ENCODE measurements around the gene MYMK. TPM values are rescaled to one million over a fixed set of nuclear protein-coding genes. Genes with fewer than 3 reads are reported as not detected.
A peak's percentile ranks its signal among the peaks of the same experiment; 100 is the strongest.

MYMK gene
- total RNA-seq, 1 donor from 2014 or later: not detected

DNA sequence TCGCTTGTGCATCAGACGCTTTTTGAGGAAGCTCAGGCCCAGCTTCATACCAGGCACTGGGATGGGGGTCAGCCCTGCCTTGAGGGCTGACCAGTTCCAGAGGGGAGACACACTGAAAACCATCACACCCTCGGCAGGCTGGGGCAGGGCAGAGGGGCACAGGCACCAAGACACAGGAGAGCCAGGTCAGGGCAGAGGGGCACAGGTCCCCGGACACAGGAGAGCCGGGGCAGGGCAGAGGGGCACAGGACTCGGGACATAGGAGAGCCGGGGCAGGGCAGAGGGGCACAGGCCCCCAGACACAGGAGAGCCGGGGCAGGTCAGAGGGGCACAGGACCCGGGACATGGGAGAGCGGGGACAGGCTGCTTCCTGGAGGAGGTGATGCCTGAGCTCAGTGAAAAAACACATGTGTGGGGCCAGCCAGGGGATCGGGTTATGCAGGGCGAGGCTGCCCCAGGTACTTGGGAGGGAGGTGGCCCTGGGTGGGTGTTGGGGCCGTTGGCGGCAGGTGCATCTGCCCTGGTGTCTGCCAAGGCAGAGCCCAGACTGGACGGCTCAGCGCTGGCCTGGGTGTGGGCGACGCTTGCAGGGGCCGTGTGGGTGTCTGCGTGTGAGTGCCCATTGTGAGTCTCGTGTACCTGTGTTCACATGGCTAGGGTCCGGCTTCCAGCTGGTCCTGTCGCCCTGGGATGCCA lies 30.8 kb downstream of the MYMK start:
- no peaks in the 10 kb centered on the region for H3K36me3 Mint-ChIP-seq (ENCODE audit: unreplicated experiment)
- no peak overlapping the region for H3K27ac Mint-ChIP-seq (ENCODE audit: unreplicated experiment)
- peaks cover 12% of the 10 kb centered on the region for H3K4me1 Mint-ChIP-seq (ENCODE audit: low read depth, unreplicated experiment)
- DNase-seq: peak; percentile 14
- H3K27me3 Mint-ChIP-seq (ENCODE audit: unreplicated experiment): peaks cover 7% of the 10 kb centered on the region
- no peak overlapping the region for H3K4me3 Mint-ChIP-seq (ENCODE audit: unreplicated experiment)
- peaks cover 10% of the 10 kb centered on the region for H3K9me3 Mint-ChIP-seq (ENCODE audit: unreplicated experiment)
- TF ChIP-seq, protein P1, sequence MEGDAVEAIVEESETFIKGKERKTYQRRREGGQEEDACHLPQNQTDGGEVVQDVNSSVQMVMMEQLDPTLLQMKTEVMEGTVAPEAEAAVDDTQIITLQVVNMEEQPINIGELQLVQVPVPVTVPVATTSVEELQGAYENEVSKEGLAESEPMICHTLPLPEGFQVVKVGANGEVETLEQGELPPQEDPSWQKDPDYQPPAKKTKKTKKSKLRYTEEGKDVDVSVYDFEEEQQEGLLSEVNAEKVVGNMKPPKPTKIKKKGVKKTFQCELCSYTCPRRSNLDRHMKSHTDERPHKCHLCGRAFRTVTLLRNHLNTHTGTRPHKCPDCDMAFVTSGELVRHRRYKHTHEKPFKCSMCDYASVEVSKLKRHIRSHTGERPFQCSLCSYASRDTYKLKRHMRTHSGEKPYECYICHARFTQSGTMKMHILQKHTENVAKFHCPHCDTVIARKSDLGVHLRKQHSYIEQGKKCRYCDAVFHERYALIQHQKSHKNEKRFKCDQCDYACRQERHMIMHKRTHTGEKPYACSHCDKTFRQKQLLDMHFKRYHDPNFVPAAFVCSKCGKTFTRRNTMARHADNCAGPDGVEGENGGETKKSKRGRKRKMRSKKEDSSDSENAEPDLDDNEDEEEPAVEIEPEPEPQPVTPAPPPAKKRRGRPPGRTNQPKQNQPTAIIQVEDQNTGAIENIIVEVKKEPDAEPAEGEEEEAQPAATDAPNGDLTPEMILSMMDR (IDR thresholded peaks at IDR 0.05; ENCODE audit: partially characterized antibody, unreplicated experiment): no peak

DNA sequence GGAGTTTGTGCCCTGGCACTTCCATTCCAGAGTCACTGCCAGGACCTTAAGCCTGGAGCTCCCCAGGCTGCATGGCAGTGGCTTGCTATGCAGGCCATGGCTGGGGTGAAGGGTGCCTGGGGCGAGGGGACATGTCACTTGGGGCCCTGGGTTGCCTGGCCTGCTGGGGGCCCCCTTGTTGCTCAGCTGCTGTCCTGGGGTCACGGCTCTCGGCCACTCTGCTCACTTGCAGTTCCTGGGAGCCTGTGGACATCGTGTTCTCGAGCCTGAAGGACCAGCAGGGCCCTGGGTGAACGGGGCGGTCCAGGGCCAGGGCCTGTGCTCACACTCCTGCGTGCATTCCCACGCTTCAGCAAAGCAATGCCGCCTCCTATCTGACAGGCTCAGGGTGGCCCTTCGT lies 31.3 kb downstream of the MYMK start:
- Mint-ChIP-seq H3K27ac (ENCODE audit: unreplicated experiment) (no peak overlapping the region), H3K36me3 (ENCODE audit: unreplicated experiment) (no peaks in the 10 kb centered on the region)

DNA sequence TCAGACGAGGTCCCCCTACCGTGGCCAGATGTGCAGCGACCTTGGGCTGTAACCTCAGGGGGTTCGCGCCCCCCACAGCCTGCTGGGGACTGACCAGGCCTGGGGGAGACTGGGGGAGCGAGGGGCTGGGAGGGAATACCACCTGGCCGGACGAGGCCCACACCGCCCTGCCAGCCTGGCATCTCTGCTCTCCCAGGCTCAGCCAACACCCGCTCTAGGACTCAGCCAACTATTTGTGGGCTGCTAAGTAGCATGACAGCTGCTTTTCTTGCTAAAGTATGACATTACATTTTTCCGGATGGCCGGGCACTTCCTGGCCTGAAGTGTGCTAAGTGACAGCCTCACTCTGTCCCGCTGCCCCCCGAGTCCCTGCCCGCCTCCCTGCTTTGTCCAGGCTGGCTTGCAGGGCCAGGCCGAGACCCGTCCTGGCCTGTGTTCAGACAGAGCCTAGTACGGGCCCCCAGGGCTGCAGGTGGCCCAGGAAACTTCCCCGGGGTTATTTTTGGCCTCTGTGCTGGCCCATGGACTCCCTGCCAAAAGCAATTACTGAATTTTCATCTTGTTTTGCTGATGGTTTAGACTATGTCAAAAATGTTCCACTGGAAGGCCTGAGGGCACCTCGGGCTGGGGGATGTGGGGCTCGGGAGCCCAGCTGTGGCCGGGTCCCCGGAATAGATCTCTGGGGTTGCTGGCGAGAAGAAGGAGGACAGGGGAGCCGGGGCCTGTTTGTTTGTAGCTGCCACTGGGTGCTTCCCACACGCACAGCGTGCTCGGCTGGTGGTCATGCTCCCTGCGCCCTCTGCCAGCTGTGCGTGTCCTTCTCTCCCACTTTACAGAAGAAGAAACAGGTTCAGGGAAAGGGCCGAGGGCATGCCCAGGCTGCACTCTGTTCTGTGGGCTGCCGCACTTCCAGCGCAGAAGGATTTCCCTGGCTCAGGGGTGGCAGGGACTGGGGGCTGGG lies 32.4 kb downstream of the MYMK start:
- no peak overlapping the region for H3K27ac Mint-ChIP-seq (ENCODE audit: unreplicated experiment)
- no peak overlapping the region for H3K4me3 Mint-ChIP-seq (ENCODE audit: unreplicated experiment)
- TF ChIP-seq, protein P1 (IDR thresholded peaks at IDR 0.05; ENCODE audit: partially characterized antibody, unreplicated experiment): no peak
- H3K4me1 Mint-ChIP-seq (ENCODE audit: low read depth, unreplicated experiment): peaks cover 8% of the 10 kb centered on the region
- H3K36me3 Mint-ChIP-seq (ENCODE audit: unreplicated experiment): no peaks in the 10 kb centered on the region
- peak; percentile 16 for DNase-seq
- H3K9me3 Mint-ChIP-seq (ENCODE audit: unreplicated experiment): peaks cover 3% of the 10 kb centered on the region
- H3K27me3 Mint-ChIP-seq (ENCODE audit: unreplicated experiment): peaks cover 4% of the 10 kb centered on the region

More for the DNA sequence above, 31.3 kb downstream of the MYMK start:
- TF ChIP-seq, protein P1 (IDR thresholded peaks at IDR 0.05; ENCODE audit: partially characterized antibody, unreplicated experiment): no peak
- Mint-ChIP-seq H3K27me3 (ENCODE audit: unreplicated experiment) (peaks cover 4% of the 10 kb centered on the region), H3K4me3 (ENCODE audit: unreplicated experiment) (no peak overlapping the region), H3K9me3 (ENCODE audit: unreplicated experiment) (peaks cover 8% of the 10 kb centered on the region), H3K4me1 (ENCODE audit: low read depth, unreplicated experiment) (peaks cover 10% of the 10 kb centered on the region)
- DNase-seq: peak; percentile 16

DNA sequence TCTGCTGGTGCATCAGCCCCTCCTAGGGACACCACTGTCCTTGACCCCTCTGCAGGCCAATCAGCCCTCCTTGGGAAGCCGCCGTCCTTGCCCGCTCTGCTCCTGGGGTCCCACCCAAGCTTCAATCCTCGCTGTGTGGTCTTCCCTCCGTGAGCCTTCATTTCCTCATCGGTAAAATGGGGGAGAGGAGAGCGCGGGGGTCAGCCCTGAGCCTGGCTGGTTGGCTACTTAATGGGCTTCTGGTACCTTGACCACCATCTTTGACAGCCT lies 33.2 kb downstream of the MYMK start:
- Mint-ChIP-seq H3K27ac (ENCODE audit: unreplicated experiment) (no peak overlapping the region), H3K27me3 (ENCODE audit: unreplicated experiment) (peaks cover 4% of the 10 kb centered on the region), H3K36me3 (ENCODE audit: unreplicated experiment) (no peaks in the 10 kb centered on the region), H3K4me3 (ENCODE audit: unreplicated experiment) (no peak overlapping the region), H3K4me1 (ENCODE audit: low read depth, unreplicated experiment) (peaks cover 8% of the 10 kb centered on the region), H3K9me3 (ENCODE audit: unreplicated experiment) (peaks cover 1% of the 10 kb centered on the region)
- no peak for DNase-seq
- TF ChIP-seq, protein P1 (IDR thresholded peaks at IDR 0.05; ENCODE audit: partially characterized antibody, unreplicated experiment): no peak

All from glutamatergic neuron (in vitro differentiated cells).